Raji (cell line): ENCODE data around the gene DPH1.

Source experiments
- POLR2A ChIP-seq: IDR thresholded peaks from 2 replicates; pipeline ENCODE4 v1.6.1; 2011; ENCODE audit warnings: low read depth, low read length, control low read depth; ENCODE audit not compliant: insufficient read depth

DPH1 gene

GRCh38 chr17:2089021-2089422 lies 59.1 kb downstream of the DPH1 start:
- TF ChIP-seq POLR2A: no peak

- TF ChIP-seq POLR2A: no peak
Observed at GRCh38 chr17:2090210-2090641, 60.3 kb downstream of the DPH1 start.

- no peak for TF ChIP-seq POLR2A
Observed at GRCh38 chr17:2090804-2091534, 61.0 kb downstream of the DPH1 start.

- no peak for TF ChIP-seq POLR2A
Observed at GRCh38 chr17:2092253-2092652, 62.3 kb downstream of the DPH1 start.

- TF ChIP-seq POLR2A: no peak
Observed at GRCh38 chr17:2093349-2093748, 63.4 kb downstream of the DPH1 start.
